GM23248 (cell line): Measurements from ENCODE around the gene RIOK1.

ENCODE experiments used
- EZH2 ChIP-seq: fragments of 200-600 bp; sonication (generic); IDR thresholded peaks from 2 replicates; pipeline ENCODE4 v1.6.1; 2018; ENCODE audit warnings: antibody characterized with exemption, mild to moderate bottlenecking; ENCODE audit not compliant: insufficient read depth, poor library complexity, severe bottlenecking
- EZH2phosphoT487 ChIP-seq: fragments of 200-600 bp; sonication (generic); IDR thresholded peaks from 2 replicates; pipeline ENCODE4 v1.6.1; 2018; ENCODE audit warnings: antibody characterized with exemption, moderate library complexity, mild to moderate bottlenecking, low read depth; ENCODE audit not compliant: insufficient read depth

- TF ChIP-seq EZH2 (no peak), EZH2phosphoT487 (no peak)
These were observed 48.4 kb downstream of the RIOK1 start for GRCh38 chr6:7438011-7438410.
